ENCODE data around the gene OR4F6. TPM values are rescaled to one million over a fixed set of nuclear protein-coding genes. Genes with fewer than 3 reads are reported as not detected.
"Not testable (repeated sequence)": the region's sequence is repeated elsewhere in the genome, so short reads cannot be mapped to it uniquely, and the experiment has no call there.

Gene OR4F6
- total and polyA plus RNA-seq, 4 experiments from 2014 or later = not detected

- intact Hi-C loops (cut with micrococcal nuclease) = no loop called here
- Mint-ChIP-seq H3K4me1 (no peaks in the 10 kb centered on the region), H3K36me3 (no peaks in the 10 kb centered on the region), H3K4me3 (no peak overlapping the region), H3K27me3 (peaks cover 4 to 5% of the 10 kb centered on the region in 2 donors), H3K27ac (no peak overlapping the region), H3K9me3 (no peaks in the 10 kb centered on the region)
- Histone ChIP-seq H3K36me3 (ENCODE audit: insufficient read depth, low read length) (no peaks in the 10 kb centered on the region), H3K4me3 (ENCODE audit: low read length in 2 of 2) (no peak overlapping the region), H3K27me3 (ENCODE audit: insufficient read depth, low read length) (no peaks in the 10 kb centered on the region), H3K4me1 (ENCODE audit: insufficient read depth, low read length) (no peaks in the 10 kb centered on the region), H3K9me3 (ENCODE audit: control insufficient read depth in 1 of 2, low read length in 2 of 2) (no peaks in the 10 kb centered on the region), H3K27ac (ENCODE audit: low read depth, low read length) (no peak overlapping the region)
- no peak for DNase-seq
- CTCF ChIA-PET (ENCODE audit: partially characterized antibody) = no interaction called here
- POLR2A ChIA-PET (ENCODE audit: partially characterized antibody) = no interaction called here
Measured at GRCh38 chr15:101775136-101775535, 28.2 kb upstream of the OR4F6 start.

- H3K9me3 Mint-ChIP-seq; H3K27me3 ChIP-seq (ENCODE audit: insufficient read depth, low read length); H3K4me1 Mint-ChIP-seq; H3K4me3 Mint-ChIP-seq; H3K27ac ChIP-seq (ENCODE audit: low read depth, low read length); H3K36me3 ChIP-seq (ENCODE audit: insufficient read depth, low read length); H3K4me3 ChIP-seq (ENCODE audit: low read length in 2 of 2); POLR2A ChIA-PET (ENCODE audit: partially characterized antibody); H3K27ac Mint-ChIP-seq; H3K4me1 ChIP-seq (ENCODE audit: insufficient read depth, low read length); H3K36me3 Mint-ChIP-seq; CTCF ChIA-PET (ENCODE audit: partially characterized antibody); H3K9me3 ChIP-seq (ENCODE audit: control insufficient read depth in 1 of 2, low read length in 2 of 2); DNase-seq; intact Hi-C loops (cut with micrococcal nuclease): not testable (repeated sequence)
- peaks cover 6 to 10% of the 10 kb centered on the region in 2 donors for H3K27me3 Mint-ChIP-seq
Measured at GRCh38 chr15:101778576-101778975, 24.7 kb upstream of the OR4F6 start.

GRCh38 chr15:101780225-101780624 lies 23.1 kb upstream of the OR4F6 start:
- H3K36me3 ChIP-seq (ENCODE audit: insufficient read depth, low read length); H3K4me3 Mint-ChIP-seq; DNase-seq; H3K4me3 ChIP-seq (ENCODE audit: low read length in 2 of 2); intact Hi-C loops (cut with micrococcal nuclease); POLR2A ChIA-PET (ENCODE audit: partially characterized antibody); H3K9me3 ChIP-seq (ENCODE audit: control insufficient read depth in 1 of 2, low read length in 2 of 2); H3K27me3 ChIP-seq (ENCODE audit: insufficient read depth, low read length); H3K4me1 ChIP-seq (ENCODE audit: insufficient read depth, low read length); H3K9me3 Mint-ChIP-seq; H3K4me1 Mint-ChIP-seq; CTCF ChIA-PET (ENCODE audit: partially characterized antibody); H3K36me3 Mint-ChIP-seq; H3K27ac ChIP-seq (ENCODE audit: low read depth, low read length): not testable (repeated sequence)
- H3K27me3 Mint-ChIP-seq = peaks cover 6 to 14% of the 10 kb centered on the region in 2 donors
- H3K27ac Mint-ChIP-seq = peak overlapping the region in 1 of 7 donors; percentile 29

- H3K27me3 ChIP-seq (ENCODE audit: insufficient read depth, low read length) = no peaks in the 10 kb centered on the region
- no peak for DNase-seq
- no peaks in the 10 kb centered on the region for H3K4me1 ChIP-seq (ENCODE audit: insufficient read depth, low read length)
- Mint-ChIP-seq H3K36me3 (peaks cover 0 to 3% of the 10 kb centered on the region in 2 donors), H3K9me3 (no peaks in the 10 kb centered on the region), H3K27ac (no peak overlapping the region), H3K4me3 (no peak overlapping the region), H3K27me3 (peaks cover 11 to 23% of the 10 kb centered on the region in 2 donors), H3K4me1 (no peaks in the 10 kb centered on the region)
- ChIA-PET CTCF (ENCODE audit: partially characterized antibody) (no interaction called here), POLR2A (ENCODE audit: partially characterized antibody) (no interaction called here)
- H3K27ac ChIP-seq (ENCODE audit: low read depth, low read length) = no peak overlapping the region
- no peak overlapping the region for H3K4me3 ChIP-seq (ENCODE audit: low read length in 2 of 2)
- H3K9me3 ChIP-seq (ENCODE audit: control insufficient read depth in 1 of 2, low read length in 2 of 2) = no peaks in the 10 kb centered on the region
- intact Hi-C loops (cut with micrococcal nuclease) = no loop called here
- H3K36me3 ChIP-seq (ENCODE audit: insufficient read depth, low read length) = no peaks in the 10 kb centered on the region
Measured at GRCh38 chr15:101781928-101782327, 21.4 kb upstream of the OR4F6 start.

- ChIA-PET CTCF (ENCODE audit: partially characterized antibody) (no interaction called here), POLR2A (ENCODE audit: partially characterized antibody) (no interaction called here)
- H3K4me3 ChIP-seq (ENCODE audit: low read length in 2 of 2) = no peak overlapping the region
- H3K36me3 ChIP-seq (ENCODE audit: insufficient read depth, low read length) = no peaks in the 10 kb centered on the region
- H3K27me3 Mint-ChIP-seq = peaks cover 6 to 23% of the 10 kb centered on the region in 2 donors
- H3K36me3 Mint-ChIP-seq = peaks cover 0 to 3% of the 10 kb centered on the region in 2 donors
- H3K27ac Mint-ChIP-seq = no peak overlapping the region
- H3K9me3 ChIP-seq (ENCODE audit: control insufficient read depth in 1 of 2, low read length in 2 of 2) = no peaks in the 10 kb centered on the region
- no peaks in the 10 kb centered on the region for H3K9me3 Mint-ChIP-seq
- H3K4me1 Mint-ChIP-seq = no peaks in the 10 kb centered on the region
- intact Hi-C loops (cut with micrococcal nuclease) = no loop called here
- no peaks in the 10 kb centered on the region for H3K27me3 ChIP-seq (ENCODE audit: insufficient read depth, low read length)
- no peaks in the 10 kb centered on the region for H3K4me1 ChIP-seq (ENCODE audit: insufficient read depth, low read length)
- no peak overlapping the region for H3K4me3 Mint-ChIP-seq
- no peak for DNase-seq
- no peak overlapping the region for H3K27ac ChIP-seq (ENCODE audit: low read depth, low read length)
Measured at GRCh38 chr15:101784644-101785043, 18.7 kb upstream of the OR4F6 start.

GRCh38 chr15:101786422-101786821 lies 16.9 kb upstream of the OR4F6 start:
- peaks cover 5 to 17% of the 10 kb centered on the region in 2 donors for H3K27me3 Mint-ChIP-seq
- CTCF ChIA-PET (ENCODE audit: partially characterized antibody); H3K27ac ChIP-seq (ENCODE audit: low read depth, low read length); intact Hi-C loops (cut with micrococcal nuclease); POLR2A ChIA-PET (ENCODE audit: partially characterized antibody); H3K27me3 ChIP-seq (ENCODE audit: insufficient read depth, low read length); H3K4me1 ChIP-seq (ENCODE audit: insufficient read depth, low read length); DNase-seq; H3K9me3 Mint-ChIP-seq; H3K9me3 ChIP-seq (ENCODE audit: control insufficient read depth in 1 of 2, low read length in 2 of 2); H3K27ac Mint-ChIP-seq; H3K4me3 Mint-ChIP-seq; H3K4me1 Mint-ChIP-seq; H3K36me3 ChIP-seq (ENCODE audit: insufficient read depth, low read length); H3K36me3 Mint-ChIP-seq; H3K4me3 ChIP-seq (ENCODE audit: low read length in 2 of 2): not testable (repeated sequence)

- H3K36me3 Mint-ChIP-seq; H3K27ac Mint-ChIP-seq; POLR2A ChIA-PET (ENCODE audit: partially characterized antibody); DNase-seq; CTCF ChIA-PET (ENCODE audit: partially characterized antibody); H3K9me3 ChIP-seq (ENCODE audit: control insufficient read depth in 1 of 2, low read length in 2 of 2); H3K4me1 Mint-ChIP-seq; H3K9me3 Mint-ChIP-seq; intact Hi-C loops (cut with micrococcal nuclease); H3K4me1 ChIP-seq (ENCODE audit: insufficient read depth, low read length); H3K36me3 ChIP-seq (ENCODE audit: insufficient read depth, low read length); H3K4me3 ChIP-seq (ENCODE audit: low read length in 2 of 2); H3K27ac ChIP-seq (ENCODE audit: low read depth, low read length); H3K4me3 Mint-ChIP-seq; H3K27me3 ChIP-seq (ENCODE audit: insufficient read depth, low read length): not testable (repeated sequence)
- peaks cover 7 to 17% of the 10 kb centered on the region in 2 donors for H3K27me3 Mint-ChIP-seq
Measured at GRCh38 chr15:101788001-101788400, 15.3 kb upstream of the OR4F6 start.

GRCh38 chr15:101788503-101789269 lies 14.6 kb upstream of the OR4F6 start:
- DNase-seq; H3K36me3 ChIP-seq (ENCODE audit: insufficient read depth, low read length); CTCF ChIA-PET (ENCODE audit: partially characterized antibody); H3K36me3 Mint-ChIP-seq; H3K27ac Mint-ChIP-seq; POLR2A ChIA-PET (ENCODE audit: partially characterized antibody); H3K4me3 ChIP-seq (ENCODE audit: low read length in 2 of 2); H3K27me3 ChIP-seq (ENCODE audit: insufficient read depth, low read length); H3K4me1 ChIP-seq (ENCODE audit: insufficient read depth, low read length); intact Hi-C loops (cut with micrococcal nuclease); H3K27ac ChIP-seq (ENCODE audit: low read depth, low read length); H3K4me1 Mint-ChIP-seq; H3K9me3 ChIP-seq (ENCODE audit: control insufficient read depth in 1 of 2, low read length in 2 of 2); H3K9me3 Mint-ChIP-seq; H3K4me3 Mint-ChIP-seq: not testable (repeated sequence)
- H3K27me3 Mint-ChIP-seq = peaks cover 7 to 15% of the 10 kb centered on the region in 2 donors

Measured in CD4-positive, alpha-beta memory T cell (primary cell).